Left renal cortex interstitium (tissue), 4 donors: ENCODE results near the gene HEXIM1. TPM values are rescaled to one million over a fixed set of nuclear protein-coding genes. Genes with fewer than 3 reads are reported as not detected.

Experiments used
- DNase-seq, 4 donors: peaks; one replicate each; pipeline ENCODE4 v3.0.0-alpha.2; 2013; ENCODE audit warnings: low read depth in 4 of 4, low spot score in 2 of 4, missing footprints in 1 of 4
- polyA plus RNA-seq, 4 donors: library from polyadenylated mRNA; unstranded; fragments of 120-200 nt; gene quantifications; one replicate each; pipeline ENCODE4 v1.2.1, GENCODE V29; 2013; ENCODE audit not compliant: insufficient read length in 4 of 4

Gene HEXIM1
- polyA plus RNA-seq, 4 donors: 36.3 to 44.6 (median 43.1) TPM

DNA sequence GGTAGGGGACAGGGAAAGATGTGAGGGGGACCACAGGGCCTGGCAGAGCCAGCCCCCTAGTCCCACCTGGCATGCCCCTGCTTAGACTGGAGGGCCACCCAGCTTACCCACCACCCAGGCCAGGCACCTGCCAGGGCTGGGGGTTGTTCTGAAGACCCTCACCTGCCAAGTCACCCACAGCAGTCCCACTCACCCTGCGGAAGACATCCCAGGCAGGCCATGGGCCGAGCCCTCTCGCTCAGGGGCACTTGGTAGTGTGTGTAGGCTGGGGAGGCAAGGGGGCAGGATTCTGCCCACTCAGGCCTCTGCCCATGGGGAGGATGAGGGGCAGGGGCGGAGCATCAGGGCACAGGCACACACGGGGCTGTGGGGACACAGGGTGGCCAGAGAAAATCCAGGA, 19.9 kb upstream of the HEXIM1 start:
- no peak for DNase-seq

DNA sequence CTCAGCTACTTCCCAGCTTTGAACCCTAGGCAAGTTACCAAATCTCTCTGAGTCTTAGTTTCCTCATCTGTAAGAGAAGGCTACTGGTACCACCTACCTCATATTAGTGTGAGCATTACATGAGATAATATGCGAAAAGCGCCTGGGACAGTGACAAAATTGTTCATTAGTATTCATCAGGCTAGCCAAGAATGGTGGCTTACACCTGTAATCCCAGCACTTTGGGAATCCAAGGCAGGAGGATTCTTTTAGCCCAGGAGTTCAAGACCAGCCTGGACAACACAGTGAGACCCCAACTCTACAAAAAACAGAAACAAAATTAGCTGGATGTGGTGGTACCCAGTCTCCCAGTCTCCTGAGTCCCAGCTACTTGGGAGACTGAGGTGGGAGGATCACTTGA, 19.3 kb upstream of the HEXIM1 start:
- no peak for DNase-seq

- no peak for DNase-seq
Measured at GRCh38 chr17:45129426-45129939, 18.8 kb upstream of the HEXIM1 start.

GRCh38 chr17:45129940-45130680, 18.2 kb upstream of the HEXIM1 start:
- DNase-seq: no peak

DNA sequence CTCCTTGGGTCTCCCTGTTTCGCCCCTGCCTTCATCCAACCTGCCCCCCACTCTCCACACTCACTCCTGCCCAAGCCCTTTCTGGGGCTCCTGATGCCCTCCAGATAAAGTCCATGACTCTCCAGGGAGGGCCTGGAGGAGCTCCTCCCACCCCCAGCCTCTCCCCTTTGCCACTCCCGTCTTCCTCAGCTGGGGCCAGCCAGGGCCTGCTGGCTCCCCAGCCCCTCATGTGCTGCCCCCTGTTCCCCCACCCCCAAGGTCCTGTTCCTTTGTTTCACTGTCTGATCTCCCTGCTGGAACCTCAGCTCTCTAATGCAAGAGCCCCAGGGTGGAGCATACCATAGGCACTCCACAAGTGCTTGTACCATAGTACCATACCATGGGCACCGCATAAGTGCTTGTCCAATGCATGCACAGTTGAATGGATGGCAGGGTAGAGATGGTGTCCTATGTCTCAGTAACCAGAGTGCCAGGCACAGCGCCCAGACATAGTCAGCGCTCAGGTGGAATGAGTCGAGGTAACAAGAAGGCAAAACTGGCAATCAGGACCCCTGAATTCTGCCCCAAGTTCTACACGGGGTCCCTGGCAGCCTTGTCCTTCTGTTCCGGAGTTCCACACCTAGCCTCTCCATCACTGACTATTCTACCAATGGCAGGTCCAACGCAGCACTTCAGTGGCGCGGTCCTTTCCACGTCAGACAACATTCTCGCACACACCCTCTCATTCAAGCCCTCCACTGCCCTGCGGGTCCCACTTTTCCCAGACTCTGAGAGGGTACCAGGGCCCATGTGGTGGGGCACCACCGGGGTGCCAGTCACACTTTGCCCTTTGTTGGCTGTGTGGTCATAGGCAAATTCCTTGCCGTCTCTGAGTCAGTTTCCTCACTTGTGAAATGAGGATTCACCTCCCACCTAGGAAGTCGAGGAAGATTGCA, 17.3 kb upstream of the HEXIM1 start:
- no peak for DNase-seq

GRCh38 chr17:45131616-45132319, 16.5 kb upstream of the HEXIM1 start:
- DNase-seq: no peak

- no peak for DNase-seq
Measured at GRCh38 chr17:45132320-45132571, 16.0 kb upstream of the HEXIM1 start, which contains the start of gene PLCD3. Gene PLCD3 (minus strand): TSS chr17:45132515. CDS start chr17:45132410, 105 bp downstream.

DNA sequence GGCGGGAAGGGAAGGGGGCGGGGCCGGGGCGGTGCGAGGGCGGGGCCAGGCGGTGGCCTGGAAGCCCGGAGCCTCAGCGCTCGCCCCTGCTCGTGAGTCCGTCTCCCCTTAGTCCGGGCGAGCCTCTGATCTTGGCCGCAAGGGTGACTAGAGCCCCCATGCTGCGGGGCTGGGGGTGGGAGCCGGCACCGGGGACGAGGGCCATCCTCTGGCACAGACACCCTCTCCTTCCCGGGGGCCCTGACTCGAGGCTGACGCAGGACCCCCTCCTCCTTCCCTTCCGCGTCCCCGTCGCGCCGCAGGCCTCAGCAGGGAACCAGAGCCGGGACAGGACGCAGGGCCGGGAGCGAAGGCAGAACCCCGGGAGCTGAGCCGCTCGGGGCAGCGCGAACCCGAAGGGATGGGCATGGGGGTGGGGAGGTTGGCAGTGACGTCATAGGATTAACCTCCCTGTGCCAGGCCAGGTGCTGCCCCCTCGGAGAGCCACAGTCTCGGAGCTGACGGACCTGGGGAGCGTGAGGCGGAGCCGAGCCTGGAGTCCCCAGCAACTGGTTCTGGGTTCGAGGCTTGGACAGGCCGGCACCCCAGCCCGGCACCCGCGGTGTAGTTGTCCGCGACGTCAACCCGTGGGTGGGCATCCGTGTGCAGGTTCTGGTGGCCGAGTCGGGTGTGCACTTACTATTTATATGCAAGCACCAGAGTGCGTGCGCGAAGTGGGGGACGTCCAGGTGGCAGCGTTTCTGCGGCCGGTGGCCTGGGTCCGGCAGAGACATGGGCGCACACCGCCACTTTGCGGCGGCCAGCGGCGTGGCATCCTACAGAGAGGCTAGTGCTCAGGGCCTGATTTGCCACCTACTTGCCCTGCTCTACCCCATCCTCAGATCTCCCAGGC, 15.5 kb upstream of the HEXIM1 start:
- no peak for DNase-seq

DNA sequence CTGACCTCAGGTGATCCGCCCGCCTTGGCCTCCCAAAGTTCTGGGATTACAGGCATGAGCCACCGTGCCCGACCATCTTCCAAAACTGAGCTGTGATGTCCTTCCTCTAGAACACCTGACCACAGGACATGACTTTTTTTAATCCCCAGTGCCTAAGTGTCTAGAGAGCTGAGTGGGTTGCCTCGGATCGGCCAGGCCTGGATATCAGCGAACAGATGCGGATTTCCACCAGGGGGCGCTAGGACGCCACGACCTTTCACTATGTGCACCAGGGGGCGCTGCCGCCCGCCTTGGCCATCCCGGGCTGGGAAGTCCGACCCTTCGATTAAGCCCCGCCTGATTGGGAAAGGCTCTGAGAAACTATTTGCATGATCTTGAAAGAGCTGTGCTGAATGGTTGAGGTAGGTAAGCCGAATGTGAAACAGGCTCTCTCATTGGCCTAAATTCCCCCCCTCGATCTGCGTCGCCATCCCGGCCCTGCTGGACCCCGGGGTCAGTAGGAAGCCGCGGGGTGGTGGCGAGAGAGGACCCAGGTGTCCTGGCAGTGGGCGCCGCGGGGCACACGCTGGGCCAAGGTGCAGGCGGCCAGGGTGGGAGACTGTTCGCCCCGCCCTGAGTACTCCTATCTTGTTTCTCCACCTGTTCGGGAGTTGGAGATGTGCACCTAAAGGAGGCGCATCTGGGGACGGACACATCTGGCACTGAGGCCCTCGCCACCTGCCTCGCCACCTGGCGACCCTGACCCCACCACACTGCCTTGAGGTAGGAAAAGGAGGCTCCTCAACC, 12.9 kb upstream of the HEXIM1 start, which contains the start of gene ACBD4:
Gene ACBD4, plus strand, starts transcription at position 496 of the 786 bp plus-strand sequence. CDS start 458 bp downstream, outside the sequence.
- peak; percentile 89 to 95 (median 92) for DNase-seq

DNA sequence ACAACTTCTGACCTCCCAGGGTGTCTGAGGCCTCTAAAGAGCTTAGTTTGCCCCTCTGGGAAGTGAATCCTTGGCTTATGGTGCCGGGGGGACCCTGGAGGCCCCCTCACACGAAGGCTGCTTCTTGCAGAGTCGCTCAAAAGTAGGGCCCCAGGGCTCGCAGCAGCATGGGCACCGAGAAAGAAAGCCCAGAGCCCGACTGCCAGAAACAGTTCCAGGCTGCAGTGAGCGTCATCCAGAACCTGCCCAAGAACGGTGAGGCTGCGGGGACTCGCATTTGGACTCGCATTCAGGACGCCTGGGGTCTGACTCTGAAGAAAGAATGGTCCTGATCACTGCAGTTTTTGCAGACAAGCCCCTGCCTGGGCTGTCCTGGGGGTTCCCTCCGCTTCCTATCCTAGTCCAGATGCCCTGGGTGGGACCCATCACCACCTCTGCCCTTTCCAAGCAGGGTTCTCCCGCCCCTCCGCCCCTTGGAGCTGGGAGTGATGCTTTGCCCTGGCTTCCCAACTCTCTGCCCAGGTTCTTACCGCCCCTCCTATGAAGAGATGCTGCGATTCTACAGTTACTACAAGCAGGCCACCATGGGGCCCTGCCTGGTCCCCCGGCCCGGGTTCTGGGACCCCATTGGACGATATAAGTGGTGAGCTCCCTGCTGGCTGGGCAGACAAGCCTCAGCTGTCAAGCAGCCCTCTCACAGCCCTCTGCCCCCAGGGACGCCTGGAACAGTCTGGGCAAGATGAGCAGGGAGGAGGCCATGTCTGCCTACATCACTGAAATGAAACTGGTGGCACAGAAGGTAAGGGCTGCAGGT, 12.1 kb upstream of the HEXIM1 start:
- DNase-seq: no peak

DNA sequence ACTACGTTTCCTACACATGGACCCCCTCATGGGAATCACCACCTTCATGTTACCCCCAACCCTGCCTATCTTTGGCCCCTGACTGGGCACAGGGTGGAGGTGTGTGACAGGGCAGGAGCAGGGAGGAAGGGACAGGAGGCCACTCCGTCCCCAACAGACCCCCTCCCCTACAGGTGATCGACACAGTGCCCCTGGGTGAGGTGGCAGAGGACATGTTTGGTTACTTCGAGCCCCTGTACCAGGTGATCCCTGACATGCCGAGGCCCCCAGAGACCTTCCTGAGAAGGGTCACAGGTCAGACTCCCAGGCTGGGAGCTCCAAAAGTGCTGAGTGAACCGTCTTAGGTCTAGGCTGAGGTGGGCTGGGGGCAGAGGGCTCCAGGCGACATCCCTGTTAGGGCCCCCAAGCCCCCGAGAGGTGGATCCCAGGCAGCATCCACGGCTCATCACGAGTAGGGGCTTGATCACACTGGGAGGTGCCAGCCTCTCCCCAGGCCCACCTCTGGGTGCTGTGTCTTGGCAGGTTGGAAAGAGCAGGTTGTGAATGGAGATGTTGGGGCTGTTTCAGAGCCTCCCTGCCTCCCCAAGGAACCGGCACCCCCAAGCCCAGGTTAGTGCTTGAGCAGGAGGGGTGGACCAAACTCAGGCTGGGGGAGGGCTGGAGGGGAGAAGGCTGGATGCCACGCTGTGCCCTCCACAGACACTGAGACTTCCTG, 11.3 kb upstream of the HEXIM1 start:
- DNase-seq: no peak

GRCh38 chr17:45137561-45138305, 10.5 kb upstream of the HEXIM1 start:
- no peak for DNase-seq

- DNase-seq: no peak
Measured at GRCh38 chr17:45138911-45139532, 9.3 kb upstream of the HEXIM1 start.

DNA sequence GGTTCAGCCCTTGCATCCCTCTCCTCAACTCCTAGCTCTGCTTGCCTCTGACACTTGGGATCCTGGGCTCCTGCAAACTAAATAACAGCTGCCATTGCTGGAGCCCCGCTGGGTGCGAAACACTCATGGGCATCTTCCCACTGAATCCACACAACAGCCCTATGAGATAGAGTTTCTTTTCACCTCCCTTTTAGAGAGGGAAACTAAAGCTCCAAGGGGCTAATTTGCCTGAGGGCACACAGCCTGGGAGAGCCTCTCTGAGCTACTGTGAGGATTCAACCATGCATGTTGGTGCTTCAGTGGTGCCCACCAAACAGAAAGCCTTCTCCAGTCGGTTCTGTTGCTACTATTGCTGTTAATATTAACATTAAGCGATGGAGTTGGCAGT, 8.7 kb upstream of the HEXIM1 start:
- no peak for DNase-seq

GRCh38 chr17:45143094-45143670, 5.1 kb upstream of the HEXIM1 start:
- no peak for DNase-seq

- DNase-seq: peak in 1 of 4 donors; percentile 64
Measured at GRCh38 chr17:45143767-45144198, 4.5 kb upstream of the HEXIM1 start.
